GM18498 (cell line): ENCODE measurements around the gene DAB1.

Experiments
- ATAC-seq: cut with Tn5 transposase; IDR thresholded peaks from one replicate; pipeline ENCODE4 v1.9.1; 2021; ENCODE audit warnings: mild to moderate bottlenecking, moderate library complexity; ENCODE audit not compliant: unreplicated experiment

DAB1 gene

GRCh38 chr1:56995414-56996100, 428.3 kb downstream of the DAB1 start:
- ATAC-seq = no peak

DNA sequence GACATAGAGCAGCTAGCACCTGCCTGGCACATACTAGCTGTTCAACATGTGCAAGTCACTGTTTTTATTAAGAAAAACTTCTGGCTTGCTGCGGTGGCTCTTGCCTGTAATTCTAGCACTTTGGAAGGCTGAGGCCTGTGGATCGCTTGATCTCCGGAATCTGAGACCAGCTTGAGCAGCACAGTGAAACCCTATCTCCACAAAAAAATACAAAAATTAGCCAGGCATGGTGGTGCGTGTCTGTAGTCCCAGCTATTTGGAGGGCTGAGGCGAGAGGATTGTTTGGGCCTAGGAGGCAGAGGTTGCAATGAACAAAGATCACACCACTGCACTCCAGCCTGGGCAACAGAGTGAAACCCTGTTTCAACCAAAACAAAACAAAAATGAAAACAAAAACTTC, 430.4 kb downstream of the DAB1 start:
- ATAC-seq = no peak

DNA sequence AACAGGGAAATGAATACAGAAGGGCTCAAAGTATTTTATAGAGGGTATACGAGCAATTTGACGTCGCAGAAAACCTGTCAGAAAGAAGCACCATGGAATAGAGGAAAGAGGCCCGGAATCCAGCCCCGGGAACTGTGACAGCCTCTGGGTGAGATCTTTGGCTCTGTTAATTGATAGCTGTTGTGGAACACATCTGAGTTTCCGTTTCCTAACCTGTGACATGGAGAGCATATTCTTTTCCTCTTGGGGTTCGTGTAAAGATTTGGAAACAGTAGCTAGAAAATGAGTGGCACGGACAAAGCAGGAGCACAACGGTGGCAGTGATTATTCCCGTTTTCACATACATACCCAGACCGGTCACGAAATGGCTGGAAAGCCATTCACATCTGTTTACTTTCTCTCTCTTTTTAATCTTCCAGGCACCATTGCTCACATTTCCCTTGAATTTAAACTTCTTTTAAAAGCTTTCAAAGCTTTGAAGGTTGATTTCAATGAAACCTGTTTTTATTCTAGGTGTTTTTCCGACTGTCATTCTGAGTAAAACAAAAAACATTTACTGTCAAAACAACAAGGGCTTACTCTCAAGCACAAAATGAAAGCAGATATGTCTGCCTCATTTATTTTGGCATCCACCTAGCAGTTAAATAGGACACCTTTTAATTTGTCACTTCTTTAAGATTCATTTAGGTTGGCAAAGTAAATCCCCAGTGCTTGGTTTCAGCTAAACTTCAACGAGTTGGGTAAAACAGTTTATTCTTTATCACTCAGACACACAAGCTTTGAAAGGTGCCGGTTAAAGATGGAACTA, 431.3 kb downstream of the DAB1 start:
- ATAC-seq = no peak

GRCh38 chr1:56991576-56991975, 432.3 kb downstream of the DAB1 start:
- no peak for ATAC-seq

DNA sequence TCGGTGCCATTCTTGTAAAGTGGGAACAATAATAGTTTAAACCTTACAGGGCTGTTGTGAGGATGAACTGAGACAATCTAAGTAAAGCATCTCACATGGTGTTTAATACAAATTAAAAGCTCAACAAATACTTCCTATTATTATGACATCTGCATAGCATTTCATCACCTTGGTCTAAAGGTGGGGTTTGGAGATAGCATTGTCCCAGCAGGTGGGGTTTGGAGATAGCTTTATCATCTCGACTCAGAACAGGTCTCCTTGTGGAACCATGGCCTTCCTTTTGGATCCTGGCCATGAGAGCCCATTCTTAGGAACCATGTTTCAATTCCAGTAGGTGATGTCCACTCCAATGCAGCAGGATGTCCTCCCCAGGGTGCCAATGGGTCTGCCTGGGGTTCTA, 437.5 kb downstream of the DAB1 start:
- ATAC-seq = no peak

DNA sequence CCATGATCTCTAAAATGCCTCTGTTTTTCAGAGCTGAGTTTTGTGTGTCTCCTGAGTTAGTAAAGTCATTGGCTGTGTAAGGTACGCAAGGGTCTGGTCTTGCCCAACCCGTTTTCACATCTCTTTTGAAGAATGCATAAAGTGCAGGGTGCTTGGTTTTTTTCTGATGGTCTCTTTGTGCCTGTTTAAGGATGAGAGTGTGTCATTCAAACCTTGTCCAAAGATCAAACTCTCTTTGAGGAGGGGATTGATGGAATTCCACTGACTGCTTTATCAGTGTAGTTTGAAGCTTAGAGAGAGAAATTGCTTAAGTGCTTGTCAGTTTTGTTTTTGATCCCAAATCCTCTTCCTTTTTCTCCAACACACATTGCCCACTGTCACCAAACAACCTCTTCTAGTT, 438.0 kb downstream of the DAB1 start:
- ATAC-seq = no peak

GRCh38 chr1:56983484-56983883, 440.4 kb downstream of the DAB1 start:
- no peak for ATAC-seq

- no peak for ATAC-seq
Observed at GRCh38 chr1:56979986-56980755, 443.7 kb downstream of the DAB1 start.

GRCh38 chr1:56978819-56979218, 445.0 kb downstream of the DAB1 start:
- no peak for ATAC-seq

- ATAC-seq = no peak
Observed at GRCh38 chr1:56977910-56978309, 445.9 kb downstream of the DAB1 start.

- ATAC-seq = no peak
Observed at GRCh38 chr1:56975446-56975845, 448.4 kb downstream of the DAB1 start.

DNA sequence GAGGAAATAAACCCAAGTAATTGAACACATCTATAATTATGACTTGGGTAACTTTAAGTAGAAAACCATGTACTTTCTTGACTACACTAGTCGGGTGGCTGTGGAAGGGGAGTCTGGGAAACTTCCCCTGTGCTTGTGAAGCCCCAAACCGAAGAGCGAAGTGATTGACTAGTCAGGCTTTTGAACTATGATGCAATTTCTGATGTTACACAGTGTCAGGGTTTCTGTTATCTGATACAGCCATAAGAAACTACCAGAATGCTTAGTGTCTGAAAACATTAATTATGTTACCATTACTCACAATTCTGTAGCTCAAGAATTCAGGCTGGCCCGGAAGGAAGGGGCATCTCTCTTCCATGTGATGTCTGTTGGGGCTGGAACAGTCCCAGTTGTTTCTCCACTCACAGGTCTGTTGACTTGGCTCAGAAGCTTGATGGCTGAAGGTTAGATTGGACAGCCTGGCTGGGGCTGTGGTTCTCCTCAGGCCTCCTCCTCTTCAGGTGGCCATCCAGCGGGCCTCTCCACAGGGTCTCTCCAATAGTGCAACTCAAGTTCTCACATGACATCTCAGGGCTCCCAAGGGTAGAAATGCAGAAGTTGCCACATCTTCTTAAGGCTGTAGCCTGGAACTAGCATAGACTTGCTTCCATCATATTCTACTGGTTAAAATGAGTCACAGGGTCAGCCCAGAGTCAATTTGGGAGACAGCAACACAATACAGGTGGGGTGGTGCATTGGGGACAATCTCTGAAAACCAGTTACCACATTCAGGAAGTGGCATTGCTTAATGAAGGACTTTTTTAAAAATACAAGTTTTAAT, 449.7 kb downstream of the DAB1 start:
- ATAC-seq = no peak

- ATAC-seq = no peak
Observed at GRCh38 chr1:56972976-56973375, 450.9 kb downstream of the DAB1 start.

GRCh38 chr1:56970280-56970679, 453.6 kb downstream of the DAB1 start:
- ATAC-seq = no peak

GRCh38 chr1:56968878-56969495, 454.9 kb downstream of the DAB1 start:
- no peak for ATAC-seq

GRCh38 chr1:56967900-56968832, 455.7 kb downstream of the DAB1 start:
- ATAC-seq = no peak

GRCh38 chr1:56967355-56967754, 456.5 kb downstream of the DAB1 start:
- no peak for ATAC-seq

GRCh38 chr1:56966698-56966999, 457.2 kb downstream of the DAB1 start:
- no peak for ATAC-seq

- no peak for ATAC-seq
Observed at GRCh38 chr1:56965916-56966697, 457.8 kb downstream of the DAB1 start, which contains the start of gene C8B. Gene C8B (minus strand): TSS chr1:56966015. CDS start chr1:56965948, 67 bp downstream.
